Coronary artery (tissue), 2 donors: ENCODE measurements around the gene ZBTB17.
"Not testable (repeated sequence)": the region's sequence is repeated elsewhere in the genome, so short reads cannot be mapped to it uniquely, and the experiment has no call there.

Experiments used
- DNase-seq: peaks from one replicate; pipeline ENCODE4 v3.0.0-alpha.2; 2017; ENCODE audit warnings: low spot score
- H3K27ac ChIP-seq, 2 donors: fragments of 200-600 bp; sonication (generic); one replicate each; pipeline ENCODE4 v1.5.1; 2016 to 2019
- H3K4me3 ChIP-seq: fragments of 200-600 bp; sonication (generic); 2 replicates; pipeline ENCODE4 v1.5.1; 2016; ENCODE audit warnings: mild to moderate bottlenecking, moderate library complexity
- TF ChIP-seq, protein P1 (sequence below): fragments of 200-600 bp; sonication (generic); IDR thresholded peaks from one replicate; pipeline ENCODE4 v1.5.1; 2019; ENCODE audit warnings: antibody characterized with exemption

Gene ZBTB17

GRCh38 chr1:16009678-16010077 is 33.8 kb upstream of the ZBTB17 start:
- no peak for DNase-seq
- no peak overlapping the region for H3K4me3 ChIP-seq
- H3K27ac ChIP-seq: no peak overlapping the region
- TF ChIP-seq, protein P1, sequence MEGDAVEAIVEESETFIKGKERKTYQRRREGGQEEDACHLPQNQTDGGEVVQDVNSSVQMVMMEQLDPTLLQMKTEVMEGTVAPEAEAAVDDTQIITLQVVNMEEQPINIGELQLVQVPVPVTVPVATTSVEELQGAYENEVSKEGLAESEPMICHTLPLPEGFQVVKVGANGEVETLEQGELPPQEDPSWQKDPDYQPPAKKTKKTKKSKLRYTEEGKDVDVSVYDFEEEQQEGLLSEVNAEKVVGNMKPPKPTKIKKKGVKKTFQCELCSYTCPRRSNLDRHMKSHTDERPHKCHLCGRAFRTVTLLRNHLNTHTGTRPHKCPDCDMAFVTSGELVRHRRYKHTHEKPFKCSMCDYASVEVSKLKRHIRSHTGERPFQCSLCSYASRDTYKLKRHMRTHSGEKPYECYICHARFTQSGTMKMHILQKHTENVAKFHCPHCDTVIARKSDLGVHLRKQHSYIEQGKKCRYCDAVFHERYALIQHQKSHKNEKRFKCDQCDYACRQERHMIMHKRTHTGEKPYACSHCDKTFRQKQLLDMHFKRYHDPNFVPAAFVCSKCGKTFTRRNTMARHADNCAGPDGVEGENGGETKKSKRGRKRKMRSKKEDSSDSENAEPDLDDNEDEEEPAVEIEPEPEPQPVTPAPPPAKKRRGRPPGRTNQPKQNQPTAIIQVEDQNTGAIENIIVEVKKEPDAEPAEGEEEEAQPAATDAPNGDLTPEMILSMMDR: no peak

DNA sequence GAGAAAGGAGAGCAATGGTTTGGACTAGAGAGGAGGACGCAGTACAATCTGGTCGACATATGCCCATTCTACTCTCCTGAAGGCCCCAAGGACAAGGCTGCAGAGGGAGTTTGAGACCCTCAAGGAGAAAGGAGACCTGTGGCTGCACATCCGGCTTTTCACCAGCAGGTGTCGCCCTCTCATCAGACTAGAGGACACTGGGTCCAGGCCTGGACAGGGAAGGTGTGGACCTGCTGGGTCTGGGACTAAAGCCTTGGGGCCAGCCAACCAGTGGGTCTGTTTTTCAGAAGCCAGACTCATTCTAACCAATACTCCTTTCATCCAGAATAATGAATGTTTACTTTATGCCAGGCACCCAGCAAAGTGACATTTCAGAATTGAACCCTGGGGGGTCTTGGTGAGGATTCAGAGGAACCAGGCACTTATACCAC is 33.1 kb upstream of the ZBTB17 start:
- TF ChIP-seq, protein P1: peak; percentile 84
- no peak for DNase-seq
- no peak overlapping the region for H3K27ac ChIP-seq
- no peak overlapping the region for H3K4me3 ChIP-seq

DNA sequence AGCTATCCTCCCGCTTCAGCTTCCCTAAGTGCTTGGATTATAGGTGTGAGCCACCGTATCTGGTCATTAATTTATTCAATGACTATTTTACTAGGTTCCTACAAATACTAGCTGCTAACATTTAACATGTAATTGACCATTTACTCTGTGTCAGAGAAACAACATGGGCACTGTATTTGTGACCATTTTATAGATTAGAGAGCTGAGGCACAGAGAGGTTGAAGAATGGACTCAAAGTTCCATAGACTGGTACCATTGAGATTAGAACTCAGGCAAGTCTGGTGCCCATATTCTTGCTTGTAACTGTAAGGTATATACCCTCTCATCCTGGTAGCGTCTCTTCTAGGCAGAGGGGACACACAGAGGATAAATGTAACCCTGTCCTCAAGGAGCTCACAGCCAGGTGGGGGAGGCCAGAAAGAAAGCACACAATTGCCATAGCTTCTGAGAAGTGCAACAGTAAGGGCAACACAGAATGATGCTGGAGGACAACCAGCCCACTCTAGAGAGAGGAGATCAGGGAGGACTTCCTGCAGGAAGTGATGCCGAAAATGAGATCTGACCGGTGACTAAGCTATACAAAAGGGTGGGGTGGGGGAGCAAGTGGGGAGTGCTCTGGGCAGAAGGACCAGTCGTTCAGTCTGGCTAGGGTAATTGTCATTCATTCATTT is 31.9 kb upstream of the ZBTB17 start:
- no peak overlapping the region for H3K4me3 ChIP-seq
- no peak overlapping the region for H3K27ac ChIP-seq
- no peak for DNase-seq
- TF ChIP-seq, protein P1: no peak

DNA sequence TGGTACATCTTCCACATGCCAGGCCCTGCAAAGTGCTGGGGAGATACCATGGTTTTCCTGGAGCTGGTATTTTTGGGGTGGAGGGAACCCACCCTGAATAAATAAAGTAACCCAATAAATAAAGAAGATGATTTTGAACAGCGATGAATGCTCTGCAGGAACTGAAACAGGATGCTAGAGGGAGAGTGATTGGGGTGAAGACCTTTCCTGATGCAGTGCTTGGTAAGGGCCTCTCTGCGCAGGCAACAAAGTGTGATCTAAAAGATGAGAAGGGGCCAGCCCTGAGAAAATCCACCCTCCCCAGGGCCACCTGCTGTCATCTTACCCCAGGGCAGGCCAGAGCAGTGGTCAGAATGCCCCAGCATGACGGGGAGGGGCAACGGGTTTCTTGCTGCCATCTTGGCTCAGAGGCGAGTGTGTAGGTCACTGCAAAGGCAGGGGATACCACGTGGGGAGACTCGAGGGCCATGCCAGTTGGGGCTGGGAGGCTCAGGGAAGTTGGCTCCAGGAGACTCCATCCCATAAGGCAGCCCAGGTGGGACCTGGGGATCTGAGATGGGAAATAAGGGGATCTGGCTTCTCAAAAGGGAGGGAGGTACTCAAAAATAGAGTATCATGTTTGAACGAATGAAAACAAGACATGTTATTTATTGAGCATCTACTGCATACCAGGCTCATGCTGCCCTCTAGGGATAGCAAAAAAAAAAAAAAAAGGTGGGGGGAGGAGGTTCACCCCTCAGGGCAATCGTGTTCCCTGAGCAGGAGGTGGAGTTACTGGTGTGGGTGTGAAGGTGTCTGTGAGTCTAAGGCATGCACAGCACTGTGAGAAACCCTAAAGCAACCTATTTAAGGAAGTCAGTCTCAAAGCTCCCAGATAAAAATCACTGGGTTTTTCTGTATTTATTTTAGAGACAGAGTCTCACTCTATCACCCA is 30.9 kb upstream of the ZBTB17 start:
- no peak overlapping the region for H3K4me3 ChIP-seq
- H3K27ac ChIP-seq: no peak overlapping the region
- TF ChIP-seq, protein P1: no peak
- DNase-seq: no peak

- TF ChIP-seq, protein P1: no peak
- Histone ChIP-seq H3K4me3 (no peak overlapping the region), H3K27ac (no peak overlapping the region)
- DNase-seq: no peak
Observed at GRCh38 chr1:16006010-16006409, 30.1 kb upstream of the ZBTB17 start.

DNA sequence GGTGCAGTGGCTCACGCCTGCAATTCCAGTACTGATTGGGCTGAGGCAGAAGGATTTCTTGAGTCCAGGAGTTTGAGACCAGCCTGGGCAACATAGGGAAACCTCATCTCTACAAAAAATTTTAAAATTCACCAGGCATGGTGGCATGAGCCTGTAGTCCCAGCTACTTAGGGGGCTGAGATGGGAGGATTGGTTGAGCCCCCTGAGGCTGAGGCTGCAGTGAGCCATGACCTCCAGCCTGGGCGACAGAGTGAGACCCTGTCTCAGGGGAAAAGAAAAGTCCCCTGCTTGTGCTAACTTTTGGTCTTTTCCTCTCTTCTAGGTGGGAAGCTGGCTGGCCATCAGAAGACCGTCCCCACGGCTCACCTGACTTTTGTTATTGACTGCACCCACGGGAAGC is 29.7 kb upstream of the ZBTB17 start:
- DNase-seq: no peak
- no peak overlapping the region for H3K4me3 ChIP-seq
- TF ChIP-seq, protein P1: no peak
- no peak overlapping the region for H3K27ac ChIP-seq

GRCh38 chr1:16001274-16001673 is 25.4 kb upstream of the ZBTB17 start:
- not testable (repeated sequence) for H3K4me3 ChIP-seq, H3K27ac ChIP-seq, DNase-seq
